IgD-negative memory B cell (primary cell): Measurements from ENCODE around the gene KAZN. TPM values are rescaled to one million over a fixed set of nuclear protein-coding genes. Genes with fewer than 3 reads are reported as not detected.

ENCODE experiments used
- H3K27ac Mint-ChIP-seq, 3 donors: one replicate each; pipeline ENCODE4 v1.8.0; 2020 to 2022; ENCODE audit warnings: mild to moderate bottlenecking in 3 of 3, mixed read lengths in 3 of 3, moderate library complexity in 1 of 3
- H3K27me3 Mint-ChIP-seq: one replicate; pipeline ENCODE4 v1.8.0; 2021; ENCODE audit warnings: mixed read lengths
- H3K36me3 Mint-ChIP-seq: one replicate; pipeline ENCODE4 v1.8.0; 2020; ENCODE audit warnings: mild to moderate bottlenecking, mixed read lengths
- H3K4me1 Mint-ChIP-seq, 3 donors: one replicate each; pipeline ENCODE4 v1.8.0; 2020 to 2022; ENCODE audit warnings: mixed read lengths in 3 of 3, mild to moderate bottlenecking in 1 of 3
- H3K4me3 Mint-ChIP-seq, 4 donors: one replicate each; pipeline ENCODE4 v1.8.0; 2020 to 2022; ENCODE audit warnings: mild to moderate bottlenecking in 4 of 4, mixed read lengths in 4 of 4, moderate library complexity in 3 of 4
- H3K9me3 Mint-ChIP-seq, 3 donors: one replicate each; pipeline ENCODE4 v1.8.0; 2020 to 2021; ENCODE audit warnings: mixed read lengths in 3 of 3, mild to moderate bottlenecking in 1 of 3
- polyA plus RNA-seq: library from polyadenylated mRNA; unstranded; fragments of 300-500 nt; fragmentation: Illumina TruSeq; gene quantifications from one replicate; pipeline ENCODE4 v1.2.3, GENCODE V29; 2021

The KAZN gene
- polyA plus RNA-seq, 1 donor from 2014 or later = not detected

DNA sequence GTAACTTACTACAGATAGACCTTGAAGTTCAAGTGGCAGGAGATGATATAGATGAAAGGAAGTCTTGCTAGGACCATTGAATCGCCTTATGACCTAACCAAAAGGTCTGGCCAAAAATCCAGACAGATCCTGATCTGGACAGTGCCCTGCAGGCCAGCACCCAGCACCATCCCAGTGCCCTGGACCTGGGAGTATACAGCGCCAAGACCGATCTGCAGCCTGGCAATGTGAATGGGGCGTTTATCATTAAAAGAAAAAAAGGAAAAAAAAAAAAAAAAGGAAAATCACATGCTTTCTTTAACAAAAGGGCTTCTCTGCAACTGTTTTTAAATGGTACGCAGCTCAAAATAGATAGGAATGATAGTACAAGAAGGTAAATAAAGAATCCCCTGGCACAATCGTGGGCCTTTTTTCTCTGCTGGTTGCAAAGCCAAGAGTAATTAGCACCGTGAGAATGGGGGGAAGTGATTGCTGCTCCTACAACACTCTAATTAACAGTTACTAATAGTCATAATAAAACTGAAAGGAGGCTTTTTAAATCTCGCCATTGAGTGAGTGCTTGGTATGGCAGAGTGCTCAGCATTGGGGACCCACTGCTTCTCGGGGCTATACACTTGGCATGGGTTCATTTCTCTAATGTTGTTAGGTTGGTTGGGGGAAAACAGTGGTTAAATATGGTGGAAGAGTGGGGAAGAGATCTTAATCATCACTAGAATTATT is 146.7 kb downstream of the KAZN start:
- Mint-ChIP-seq H3K4me1 (no peaks in the 10 kb centered on the region), H3K9me3 (peaks cover 0 to 2% (median 2%) of the 10 kb centered on the region in 3 donors), H3K4me3 (no peak overlapping the region), H3K27ac (no peak overlapping the region), H3K27me3 (peaks cover 19% of the 10 kb centered on the region), H3K36me3 (peaks cover 2% of the 10 kb centered on the region)

- Mint-ChIP-seq H3K4me3 (no peak overlapping the region), H3K4me1 (no peaks in the 10 kb centered on the region), H3K36me3 (peaks cover 2% of the 10 kb centered on the region), H3K9me3 (peaks cover 0 to 2% (median 2%) of the 10 kb centered on the region in 3 donors), H3K27me3 (peaks cover 13% of the 10 kb centered on the region), H3K27ac (no peak overlapping the region)
Measured at GRCh38 chr1:14745789-14746188, 147.3 kb downstream of the KAZN start.

- H3K27me3 Mint-ChIP-seq = peaks cover 7% of the 10 kb centered on the region
- no peaks in the 10 kb centered on the region for H3K4me1 Mint-ChIP-seq
- peaks cover 0 to 2% (median 2%) of the 10 kb centered on the region in 3 donors for H3K9me3 Mint-ChIP-seq
- peaks cover 2% of the 10 kb centered on the region for H3K36me3 Mint-ChIP-seq
- H3K4me3 Mint-ChIP-seq = no peak overlapping the region
- no peak overlapping the region for H3K27ac Mint-ChIP-seq
Measured at GRCh38 chr1:14746393-14746792, 147.9 kb downstream of the KAZN start.

DNA sequence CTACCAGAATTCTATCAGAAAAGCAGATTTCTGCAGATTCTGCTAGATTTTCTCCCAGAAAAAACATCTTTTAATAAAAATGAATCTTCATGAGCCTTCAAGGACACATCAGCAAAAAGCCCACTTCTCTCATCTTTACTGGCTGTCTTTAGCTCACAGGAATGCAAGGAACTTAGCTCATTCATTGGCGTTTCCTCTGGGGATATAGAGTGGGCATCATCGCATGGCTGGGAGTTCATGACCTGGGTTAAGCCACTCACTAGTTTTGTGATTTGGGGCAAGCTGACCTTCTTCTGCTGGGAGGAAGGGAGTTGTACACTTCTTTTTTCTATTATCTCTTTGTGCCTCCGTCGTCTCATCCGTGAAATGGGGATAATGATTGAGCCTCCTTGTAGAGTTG is 149.7 kb downstream of the KAZN start:
- Mint-ChIP-seq H3K36me3 (no peaks in the 10 kb centered on the region), H3K4me1 (no peaks in the 10 kb centered on the region), H3K27ac (no peak overlapping the region), H3K27me3 (peaks cover 3% of the 10 kb centered on the region), H3K4me3 (no peak overlapping the region), H3K9me3 (peaks cover 2 to 8% (median 2%) of the 10 kb centered on the region in 3 donors)

DNA sequence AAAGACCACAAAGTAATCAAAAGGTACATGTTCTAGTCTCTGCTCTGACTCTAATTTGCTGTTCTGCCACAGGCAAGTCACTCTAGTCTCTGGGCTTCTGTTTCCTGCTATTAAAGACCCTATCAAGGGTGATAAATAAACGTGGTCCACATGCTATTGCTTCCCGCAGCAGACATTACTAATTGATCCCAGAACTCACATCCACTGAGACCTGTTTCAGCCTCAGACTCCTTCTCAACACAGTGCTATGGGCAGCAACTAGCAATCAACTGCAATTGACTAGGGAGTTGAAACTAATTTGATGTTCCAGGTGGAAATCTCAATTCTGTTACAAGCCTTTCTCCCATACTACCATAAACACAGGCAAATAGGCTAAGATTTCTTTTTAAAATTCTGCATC is 150.5 kb downstream of the KAZN start:
- Mint-ChIP-seq H3K27me3 (peaks cover 2% of the 10 kb centered on the region), H3K27ac (no peak overlapping the region), H3K9me3 (peaks cover 2 to 11% (median 2%) of the 10 kb centered on the region in 3 donors), H3K4me1 (no peaks in the 10 kb centered on the region), H3K4me3 (no peak overlapping the region), H3K36me3 (no peaks in the 10 kb centered on the region)

GRCh38 chr1:14750490-14750889 is 152.0 kb downstream of the KAZN start:
- H3K9me3 Mint-ChIP-seq = peaks cover 2 to 12% (median 2%) of the 10 kb centered on the region in 3 donors
- peaks cover 2% of the 10 kb centered on the region for H3K27me3 Mint-ChIP-seq
- H3K4me1 Mint-ChIP-seq = no peaks in the 10 kb centered on the region
- no peaks in the 10 kb centered on the region for H3K36me3 Mint-ChIP-seq
- H3K27ac Mint-ChIP-seq = no peak overlapping the region
- no peak overlapping the region for H3K4me3 Mint-ChIP-seq

DNA sequence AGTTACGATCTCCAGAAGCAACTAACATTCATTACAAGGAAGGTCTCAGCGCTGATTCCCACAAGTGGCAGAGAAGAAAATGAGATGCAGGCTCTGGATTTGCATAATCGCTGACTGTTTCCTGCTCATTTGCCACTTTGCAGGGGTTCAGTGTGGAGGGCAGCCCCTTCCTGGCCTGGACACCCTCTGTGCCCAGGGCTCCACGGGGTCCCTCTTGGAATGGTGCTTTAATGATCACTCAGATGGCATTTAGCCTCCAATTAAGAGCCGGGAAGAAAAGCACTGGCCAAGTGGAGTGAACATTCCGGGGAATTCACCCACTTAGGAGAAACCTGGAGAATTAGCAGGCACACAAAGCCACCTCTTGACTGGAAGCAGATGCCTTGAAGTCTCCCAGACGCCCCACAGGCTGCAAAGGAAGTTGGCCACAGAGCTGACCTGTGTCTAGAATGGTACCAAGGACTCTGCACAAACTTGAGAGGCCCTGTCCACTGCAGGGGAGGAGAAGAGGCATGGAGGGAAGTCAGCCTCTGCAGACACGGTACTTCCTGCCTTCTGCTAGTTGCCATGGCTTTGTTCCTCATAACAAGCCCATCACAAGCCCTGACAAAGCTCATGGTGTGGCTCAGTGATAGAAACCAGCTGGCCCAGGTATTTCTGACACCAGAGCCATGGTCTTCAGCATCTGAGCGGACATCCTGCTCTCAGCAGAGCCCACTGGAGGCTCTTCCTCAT is 157.2 kb downstream of the KAZN start:
- Mint-ChIP-seq H3K9me3 (peaks cover 0 to 12% (median 1%) of the 10 kb centered on the region in 3 donors), H3K36me3 (peaks cover 4% of the 10 kb centered on the region), H3K4me1 (no peaks in the 10 kb centered on the region), H3K27me3 (peaks cover 10% of the 10 kb centered on the region), H3K27ac (no peak overlapping the region), H3K4me3 (no peak overlapping the region)

DNA sequence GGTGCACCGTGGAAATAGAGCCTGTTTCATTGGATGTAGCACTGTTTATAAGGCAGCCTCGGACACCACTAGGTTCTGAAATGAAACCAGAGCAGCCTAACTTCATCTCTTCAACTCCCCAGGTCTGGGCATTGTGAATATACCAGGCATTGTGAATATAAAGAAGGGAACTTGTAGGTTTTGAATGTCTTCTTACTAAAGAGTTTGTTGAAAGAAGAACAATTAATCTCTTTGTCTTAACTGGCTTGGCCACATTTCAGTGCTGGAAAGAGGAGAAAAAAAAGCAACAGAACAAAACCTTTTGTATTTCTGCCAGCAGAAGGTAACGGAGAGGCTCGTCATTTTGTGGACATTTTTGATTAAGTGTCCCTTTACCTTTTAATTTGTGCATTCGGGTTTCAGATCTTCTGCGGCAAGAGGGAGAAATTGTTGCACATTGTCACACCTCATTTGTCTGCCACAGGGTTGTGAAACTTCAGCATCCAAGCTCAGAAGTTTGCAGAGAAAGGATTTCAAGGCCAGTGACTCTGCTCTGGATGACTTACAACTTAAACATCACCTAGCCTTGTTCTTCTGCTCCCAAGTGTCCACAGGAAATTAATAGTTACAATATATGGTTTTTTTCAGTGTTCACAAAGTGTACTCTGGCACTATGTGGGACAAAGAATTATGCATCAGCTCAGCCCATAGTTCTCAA is 158.3 kb downstream of the KAZN start:
- Mint-ChIP-seq H3K27ac (no peak overlapping the region), H3K4me1 (no peaks in the 10 kb centered on the region), H3K36me3 (peaks cover 4% of the 10 kb centered on the region), H3K4me3 (no peak overlapping the region), H3K27me3 (peaks cover 19% of the 10 kb centered on the region), H3K9me3 (peaks cover 0 to 11% (median 3%) of the 10 kb centered on the region in 3 donors)

DNA sequence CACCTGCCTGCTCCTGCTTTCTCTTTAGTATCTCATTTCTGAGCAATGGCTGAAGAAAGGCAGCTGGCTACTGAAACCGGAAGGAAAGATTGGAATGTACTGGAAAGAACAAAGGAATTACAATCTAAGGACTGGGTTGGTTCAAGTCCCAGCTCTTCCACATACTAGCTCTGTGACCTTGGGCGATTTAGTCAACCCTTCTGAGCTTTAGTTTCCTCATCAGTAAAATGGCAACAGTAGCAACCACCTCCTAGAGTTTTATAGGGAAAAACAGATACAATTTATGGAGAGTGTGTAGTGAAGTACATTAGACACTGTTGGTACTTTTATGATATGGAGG is 158.8 kb downstream of the KAZN start:
- peaks cover 0 to 1% (median 0%) of the 10 kb centered on the region in 3 donors for H3K4me1 Mint-ChIP-seq
- peaks cover 0 to 6% (median 3%) of the 10 kb centered on the region in 3 donors for H3K9me3 Mint-ChIP-seq
- H3K27me3 Mint-ChIP-seq = peaks cover 22% of the 10 kb centered on the region

GRCh38 chr1:14759042-14759818 is 160.7 kb downstream of the KAZN start:
- Mint-ChIP-seq H3K4me3 (no peak overlapping the region), H3K27me3 (peaks cover 22% of the 10 kb centered on the region), H3K9me3 (peaks cover 0 to 3% (median 0%) of the 10 kb centered on the region in 3 donors), H3K36me3 (peaks cover 4% of the 10 kb centered on the region), H3K4me1 (peaks cover 0 to 1% (median 0%) of the 10 kb centered on the region in 3 donors), H3K27ac (no peak overlapping the region)

More for the DNA sequence above, 158.8 kb downstream of the KAZN start:
- Mint-ChIP-seq H3K27ac (no peak overlapping the region), H3K4me3 (no peak overlapping the region), H3K36me3 (peaks cover 4% of the 10 kb centered on the region)

DNA sequence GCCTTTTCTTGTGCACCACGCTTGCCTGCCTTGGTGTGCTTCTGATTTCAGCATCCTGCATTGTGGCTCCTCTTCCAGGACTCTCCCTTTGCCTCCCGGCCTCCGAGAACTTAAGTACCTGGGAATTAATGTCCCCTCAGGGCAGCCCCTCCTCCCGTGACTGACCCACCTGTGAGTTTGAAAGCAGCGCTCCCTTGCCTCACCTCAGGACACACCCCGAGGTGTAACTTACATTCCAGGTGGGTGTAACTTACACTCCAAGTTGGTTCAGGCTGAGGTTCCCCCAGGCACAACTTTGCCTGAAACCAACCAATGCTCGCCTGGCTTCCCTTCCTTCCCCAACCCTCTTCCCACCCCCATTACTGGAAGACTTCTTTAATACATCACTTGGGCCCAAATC is 161.4 kb downstream of the KAZN start:
- H3K27ac Mint-ChIP-seq = no peak overlapping the region
- H3K36me3 Mint-ChIP-seq = peaks cover 4% of the 10 kb centered on the region
- peaks cover 0 to 1% (median 0%) of the 10 kb centered on the region in 3 donors for H3K4me1 Mint-ChIP-seq
- no peak overlapping the region for H3K4me3 Mint-ChIP-seq
- peaks cover 25% of the 10 kb centered on the region for H3K27me3 Mint-ChIP-seq
- peaks cover 0 to 3% (median 0%) of the 10 kb centered on the region in 3 donors for H3K9me3 Mint-ChIP-seq

GRCh38 chr1:14760780-14761179 is 162.3 kb downstream of the KAZN start:
- Mint-ChIP-seq H3K27ac (no peak overlapping the region), H3K4me1 (peaks cover 0 to 1% (median 0%) of the 10 kb centered on the region in 3 donors), H3K4me3 (no peak overlapping the region), H3K36me3 (peaks cover 4% of the 10 kb centered on the region), H3K9me3 (peaks cover 0 to 3% (median 2%) of the 10 kb centered on the region in 3 donors), H3K27me3 (peaks cover 30% of the 10 kb centered on the region)

- Mint-ChIP-seq H3K4me1 (peaks cover 0 to 1% (median 0%) of the 10 kb centered on the region in 3 donors), H3K9me3 (peaks cover 0 to 3% (median 2%) of the 10 kb centered on the region in 3 donors), H3K27ac (no peak overlapping the region), H3K36me3 (peaks cover 4% of the 10 kb centered on the region), H3K4me3 (no peak overlapping the region), H3K27me3 (peaks cover 30% of the 10 kb centered on the region)
Measured at GRCh38 chr1:14761291-14762153, 163.0 kb downstream of the KAZN start.

- Mint-ChIP-seq H3K27ac (no peak overlapping the region), H3K4me1 (peaks cover 0 to 1% (median 0%) of the 10 kb centered on the region in 3 donors), H3K36me3 (peaks cover 2% of the 10 kb centered on the region), H3K9me3 (peaks cover 0 to 3% (median 2%) of the 10 kb centered on the region in 3 donors), H3K27me3 (peaks cover 28% of the 10 kb centered on the region), H3K4me3 (no peak overlapping the region)
Measured at GRCh38 chr1:14763977-14764376, 165.5 kb downstream of the KAZN start.
